HepG2 (cell line): ENCODE data around the gene DNAJB2. TPM values are rescaled to one million over a fixed set of nuclear protein-coding genes. Genes with fewer than 3 reads are reported as not detected.

Source experiments
- FOXA1 ChIP-seq, 2 experiments: fragments of 450-650 bp in 1 of 2; sonication (generic) in 1 of 2; formaldehyde crosslinking in 1 of 2; IDR thresholded peaks; 2 replicates each; pipeline versions ENCODE4 v1.4.0 to v1.6.1; 2016 to 2020; ENCODE audit warnings: missing genetic modification reagents in 1 of 2
- GABPA ChIP-seq, 2 experiments: IDR thresholded peaks; 2 replicates each; pipeline ENCODE4 v1.6.1; 2011 to 2016; ENCODE audit warnings: low read depth in 2 of 2, low read length in 1 of 2, missing biosample characterization in 1 of 2, missing genetic modification characterization in 1 of 2
- GATAD2A ChIP-seq: IDR thresholded peaks from 2 replicates; pipeline ENCODE4 v1.6.1; 2016
- HHEX ChIP-seq: IDR thresholded peaks from 2 replicates; pipeline ENCODE4 v1.6.1; 2016; ENCODE audit warnings: control low read depth
- HMGXB4 ChIP-seq, 2 experiments: sonication (generic) in 1 of 2; formaldehyde crosslinking in 1 of 2; IDR thresholded peaks; 2 replicates each; pipeline versions ENCODE4 v1.4.0 to v1.6.1; 2018 to 2020; ENCODE audit warnings: missing genetic modification reagents in 2 of 2, borderline replicate concordance in 1 of 2, low read depth in 1 of 2, mild to moderate bottlenecking in 1 of 2, missing biosample characterization in 1 of 2
- IRX3 ChIP-seq: sonication (generic); formaldehyde crosslinking; IDR thresholded peaks from 2 replicates; pipeline ENCODE4 v1.8.1; 2023; ENCODE audit warnings: mild to moderate bottlenecking, low read depth, missing genetic modification reagents, borderline replicate concordance
- KAT7 ChIP-seq: IDR thresholded peaks from 2 replicates; pipeline ENCODE4 v1.6.1; 2018; ENCODE audit warnings: borderline replicate concordance, missing compliant biosample characterization
- SP1 ChIP-seq, 2 experiments: fragments of 450-650 bp in 1 of 2; sonication (generic) in 1 of 2; formaldehyde crosslinking in 1 of 2; IDR thresholded peaks; 2 replicates each; pipeline versions ENCODE4 v1.4.0 to v1.6.1; 2016 to 2020; ENCODE audit warnings: missing genetic modification reagents in 1 of 2
- STAT5B ChIP-seq: sonication (generic); formaldehyde crosslinking; IDR thresholded peaks from 2 replicates; pipeline ENCODE4 v1.4.0; 2020; ENCODE audit warnings: missing genetic modification reagents
- THAP7 ChIP-seq: sonication (generic); formaldehyde crosslinking; IDR thresholded peaks from 2 replicates; pipeline ENCODE4 v1.8.1; 2023; ENCODE audit warnings: mild to moderate bottlenecking, missing genetic modification reagents
- ZBTB1 ChIP-seq: sonication (generic); formaldehyde crosslinking; IDR thresholded peaks from 2 replicates; pipeline ENCODE4 v1.4.0; 2020; ENCODE audit warnings: missing genetic modification reagents, borderline replicate concordance
- ZNF124 ChIP-seq: sonication (generic); formaldehyde crosslinking; IDR thresholded peaks from 2 replicates; pipeline ENCODE4 v1.4.0; 2020; ENCODE audit warnings: missing genetic modification reagents
- ZNF160 ChIP-seq: sonication (generic); formaldehyde crosslinking; IDR thresholded peaks from 2 replicates; pipeline ENCODE4 v1.8.0; 2022; ENCODE audit warnings: mild to moderate bottlenecking, inconsistent platforms, missing genetic modification reagents
- ZNF333 ChIP-seq: sonication (generic); formaldehyde crosslinking; IDR thresholded peaks from 2 replicates; pipeline ENCODE4 v1.4.0; 2020; ENCODE audit warnings: mild to moderate bottlenecking, missing genetic modification reagents, borderline replicate concordance
- ZNF768 ChIP-seq: sonication (generic); formaldehyde crosslinking; IDR thresholded peaks from 2 replicates; pipeline ENCODE4 v1.4.0; 2020; ENCODE audit warnings: missing genetic modification reagents
- ZNF792 ChIP-seq: IDR thresholded peaks from 2 replicates; pipeline ENCODE4 v1.6.1; 2016
- polyA plus RNA-seq, 8 experiments: library from polyadenylated mRNA; depleted of rRNA in 3 of 8; stranded (reverse) in 7 of 8; unstranded in 1 of 8; fragments of >200 nt; fragmentation: Illumina TruSeq in 4 of 8; extraction: Trizol in 4 of 8; gene quantifications; 2 replicates each; pipeline versions ENCODE4 v1.2.1 to v1.2.3, GENCODE V29; 2011 to 2016; ENCODE audit warnings: low read depth in 4 of 8, missing spikeins in 1 of 8, mixed read lengths in 1 of 8; ENCODE audit not compliant: insufficient read depth in 1 of 8
- total RNA-seq, 5 experiments: library from RNA; depleted of rRNA; stranded (reverse); fragments of >200 nt; fragmentation: Illumina TruSeq; extraction: Trizol; gene quantifications; 2 replicates each; pipeline ENCODE4 v1.2.3, GENCODE V29; 2016; ENCODE audit warnings: low read depth in 1 of 5
- TF ChIP-seq, protein P1 (sequence below): sonication (generic); formaldehyde crosslinking; IDR thresholded peaks from 2 replicates; pipeline ENCODE4 v1.9.0; 2021; ENCODE audit warnings: missing genetic modification reagents, borderline replicate concordance
- TF ChIP-seq, protein P2 (sequence below): sonication (generic); formaldehyde crosslinking; IDR thresholded peaks from 2 replicates; pipeline ENCODE4; 2020; ENCODE audit warnings: missing genetic modification reagents, mild to moderate bottlenecking, borderline replicate concordance
- TF ChIP-seq, protein P3 (sequence below): sonication (generic); formaldehyde crosslinking; IDR thresholded peaks from 2 replicates; pipeline ENCODE4 v1.4.0; 2020; ENCODE audit warnings: missing genetic modification reagents, low read depth, mild to moderate bottlenecking, borderline replicate concordance

DNAJB2 gene
- total and polyA plus RNA-seq, 2 of the 13 experiments (the other 11 are each of a cell fraction or from before 2014, with no cell fraction given): 21.3 to 31.1 TPM

GRCh38 chr2:219245148-219245898 is 33.8 kb upstream of the DNAJB2 start, which contains the start of the genes GLB1L and STK16 (continued):
- peak; percentile 92 to 94 for TF ChIP-seq HMGXB4 (CRISPR knock-in tag; IDR thresholded peaks at IDR 0.05; ENCODE audit: borderline replicate concordance in 1 of 2, low read depth in 1 of 2)
- no peak for TF ChIP-seq GABPA (IDR thresholded peaks at IDR 0.05; ENCODE audit: low read depth, low read length)
- peak; percentile 99 for TF ChIP-seq GABPA (CRISPR knock-in tag; IDR thresholded peaks at IDR 0.05; ENCODE audit: low read depth)
- TF ChIP-seq ZNF792 (CRISPR knock-in tag): peak; percentile 91
- TF ChIP-seq, protein P1, sequence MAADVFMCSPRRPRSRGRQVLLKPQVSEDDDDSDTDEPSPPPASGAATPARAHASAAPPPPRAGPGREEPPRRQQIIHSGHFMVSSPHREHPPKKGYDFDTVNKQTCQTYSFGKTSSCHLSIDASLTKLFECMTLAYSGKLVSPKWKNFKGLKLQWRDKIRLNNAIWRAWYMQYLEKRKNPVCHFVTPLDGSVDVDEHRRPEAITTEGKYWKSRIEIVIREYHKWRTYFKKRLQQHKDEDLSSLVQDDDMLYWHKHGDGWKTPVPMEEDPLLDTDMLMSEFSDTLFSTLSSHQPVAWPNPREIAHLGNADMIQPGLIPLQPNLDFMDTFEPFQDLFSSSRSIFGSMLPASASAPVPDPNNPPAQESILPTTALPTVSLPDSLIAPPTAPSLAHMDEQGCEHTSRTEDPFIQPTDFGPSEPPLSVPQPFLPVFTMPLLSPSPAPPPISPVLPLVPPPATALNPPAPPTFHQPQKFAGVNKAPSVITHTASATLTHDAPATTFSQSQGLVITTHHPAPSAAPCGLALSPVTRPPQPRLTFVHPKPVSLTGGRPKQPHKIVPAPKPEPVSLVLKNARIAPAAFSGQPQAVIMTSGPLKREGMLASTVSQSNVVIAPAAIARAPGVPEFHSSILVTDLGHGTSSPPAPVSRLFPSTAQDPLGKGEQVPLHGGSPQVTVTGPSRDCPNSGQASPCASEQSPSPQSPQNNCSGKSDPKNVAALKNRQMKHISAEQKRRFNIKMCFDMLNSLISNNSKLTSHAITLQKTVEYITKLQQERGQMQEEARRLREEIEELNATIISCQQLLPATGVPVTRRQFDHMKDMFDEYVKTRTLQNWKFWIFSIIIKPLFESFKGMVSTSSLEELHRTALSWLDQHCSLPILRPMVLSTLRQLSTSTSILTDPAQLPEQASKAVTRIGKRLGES: no peak
- TF ChIP-seq, protein P2, sequence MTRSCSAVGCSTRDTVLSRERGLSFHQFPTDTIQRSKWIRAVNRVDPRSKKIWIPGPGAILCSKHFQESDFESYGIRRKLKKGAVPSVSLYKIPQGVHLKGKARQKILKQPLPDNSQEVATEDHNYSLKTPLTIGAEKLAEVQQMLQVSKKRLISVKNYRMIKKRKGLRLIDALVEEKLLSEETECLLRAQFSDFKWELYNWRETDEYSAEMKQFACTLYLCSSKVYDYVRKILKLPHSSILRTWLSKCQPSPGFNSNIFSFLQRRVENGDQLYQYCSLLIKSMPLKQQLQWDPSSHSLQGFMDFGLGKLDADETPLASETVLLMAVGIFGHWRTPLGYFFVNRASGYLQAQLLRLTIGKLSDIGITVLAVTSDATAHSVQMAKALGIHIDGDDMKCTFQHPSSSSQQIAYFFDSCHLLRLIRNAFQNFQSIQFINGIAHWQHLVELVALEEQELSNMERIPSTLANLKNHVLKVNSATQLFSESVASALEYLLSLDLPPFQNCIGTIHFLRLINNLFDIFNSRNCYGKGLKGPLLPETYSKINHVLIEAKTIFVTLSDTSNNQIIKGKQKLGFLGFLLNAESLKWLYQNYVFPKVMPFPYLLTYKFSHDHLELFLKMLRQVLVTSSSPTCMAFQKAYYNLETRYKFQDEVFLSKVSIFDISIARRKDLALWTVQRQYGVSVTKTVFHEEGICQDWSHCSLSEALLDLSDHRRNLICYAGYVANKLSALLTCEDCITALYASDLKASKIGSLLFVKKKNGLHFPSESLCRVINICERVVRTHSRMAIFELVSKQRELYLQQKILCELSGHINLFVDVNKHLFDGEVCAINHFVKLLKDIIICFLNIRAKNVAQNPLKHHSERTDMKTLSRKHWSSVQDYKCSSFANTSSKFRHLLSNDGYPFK (CRISPR knock-in tag): peak; percentile 93; the same call in 1 of the 2 replicates
- TF ChIP-seq KAT7 (CRISPR knock-in tag): peak; percentile 98; the same call in 1 of the 2 replicates
- TF ChIP-seq STAT5B: no peak; the same call in 1 of the 2 replicates
- TF ChIP-seq ZNF124: peak; percentile 93
- TF ChIP-seq GATAD2A (CRISPR knock-in tag): peak; percentile 78
- TF ChIP-seq THAP7 (CRISPR knock-in tag): peak; percentile 87
- TF ChIP-seq ZNF333 (CRISPR knock-in tag): peak; percentile 47; the same call in 1 of the 2 replicates
- TF ChIP-seq HHEX: no peak
- no peak for TF ChIP-seq FOXA1 (IDR thresholded peaks at IDR 0.05)
- peak; percentile 56 for TF ChIP-seq FOXA1 (CRISPR knock-in tag; IDR thresholded peaks at IDR 0.05)
- TF ChIP-seq ZNF768 (CRISPR knock-in tag): peak; percentile 91; the same call in 1 of the 2 replicates
- TF ChIP-seq IRX3: no peak
- peak; percentile 47; the same call in 1 of the 2 replicates for TF ChIP-seq ZNF160 (CRISPR knock-in tag)
- TF ChIP-seq, protein P3, sequence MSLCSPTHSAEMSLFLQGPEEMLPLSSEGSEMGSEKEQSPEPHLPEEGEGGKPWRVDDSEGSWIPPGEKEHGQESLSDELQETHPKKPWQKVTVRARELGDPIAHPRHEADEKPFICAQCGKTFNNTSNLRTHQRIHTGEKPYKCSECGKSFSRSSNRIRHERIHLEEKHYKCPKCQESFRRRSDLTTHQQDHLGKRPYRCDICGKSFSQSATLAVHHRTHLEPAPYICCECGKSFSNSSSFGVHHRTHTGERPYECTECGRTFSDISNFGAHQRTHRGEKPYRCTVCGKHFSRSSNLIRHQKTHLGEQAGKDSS (CRISPR knock-in tag): peak; percentile 86; the same call in 1 of the 2 replicates
- TF ChIP-seq SP1 (IDR thresholded peaks at IDR 0.05): no peak
- peak; percentile 57 for TF ChIP-seq SP1 (CRISPR knock-in tag; IDR thresholded peaks at IDR 0.05)
- no peak for TF ChIP-seq ZBTB1
